Endothelial cell (in vitro differentiated cells): ENCODE results near the gene PLCB1. TPM values are rescaled to one million over a fixed set of nuclear protein-coding genes. Genes with fewer than 3 reads are reported as not detected.

ENCODE experiments used
- DNase-seq: peaks from one replicate; pipeline ENCODE4 v3.0.0; 2021; ENCODE audit warnings: low spot score
- H3K27ac Mint-ChIP-seq: one replicate; pipeline ENCODE4 v1.8.0; 2021; ENCODE audit warnings: mixed read lengths, inconsistent platforms; ENCODE audit not compliant: unreplicated experiment
- H3K27me3 Mint-ChIP-seq: one replicate; pipeline ENCODE4 v1.8.0; 2021; ENCODE audit warnings: mild to moderate bottlenecking, moderate library complexity, mixed read lengths, inconsistent platforms; ENCODE audit not compliant: unreplicated experiment
- H3K36me3 Mint-ChIP-seq: one replicate; pipeline ENCODE4 v1.8.0; 2021; ENCODE audit warnings: mild to moderate bottlenecking, low read depth, mixed read lengths, inconsistent platforms; ENCODE audit not compliant: unreplicated experiment
- H3K4me1 Mint-ChIP-seq: one replicate; pipeline ENCODE4 v1.8.0; 2021; ENCODE audit warnings: mild to moderate bottlenecking, mixed read lengths, inconsistent platforms; ENCODE audit not compliant: unreplicated experiment
- H3K4me3 Mint-ChIP-seq: one replicate; pipeline ENCODE4 v1.8.0; 2021; ENCODE audit warnings: mild to moderate bottlenecking, mixed read lengths, inconsistent platforms; ENCODE audit not compliant: unreplicated experiment
- H3K9me3 Mint-ChIP-seq: one replicate; pipeline ENCODE4 v1.8.0; 2021; ENCODE audit warnings: mixed read lengths, inconsistent platforms; ENCODE audit not compliant: unreplicated experiment
- CTCF ChIP-seq: fragments of 200-600 bp; sonication (generic); IDR thresholded peaks from one replicate; pipeline ENCODE4 v1.5.0; 2021; ENCODE audit warnings: antibody characterized with exemption; ENCODE audit not compliant: unreplicated experiment
- total RNA-seq: library from RNA; stranded (reverse); fragmentation: NEBNext Ultra II Directional; extraction: Animal tissue kit (Norgen Biotek cat#: 25700); gene quantifications from one replicate; pipeline ENCODE4 v1.2.1, GENCODE V29; 2021; ENCODE audit not compliant: unreplicated experiment

Gene PLCB1
- total RNA-seq, 1 donor from 2014 or later: 8.1 TPM

GRCh38 chr20:8505476-8506200 is 373.6 kb downstream of the PLCB1 start:
- H3K9me3 Mint-ChIP-seq: no peaks in the 10 kb centered on the region
- no peaks in the 10 kb centered on the region for H3K36me3 Mint-ChIP-seq
- H3K27me3 Mint-ChIP-seq: no peaks in the 10 kb centered on the region
- no peak for TF ChIP-seq CTCF
- H3K27ac Mint-ChIP-seq: no peak overlapping the region
- no peak for DNase-seq
- no peak overlapping the region for H3K4me3 Mint-ChIP-seq
- peaks cover 14% of the 10 kb centered on the region for H3K4me1 Mint-ChIP-seq

- no peak for TF ChIP-seq CTCF
- no peaks in the 10 kb centered on the region for H3K9me3 Mint-ChIP-seq
- H3K4me1 Mint-ChIP-seq: peaks cover 14% of the 10 kb centered on the region
- DNase-seq: no peak
- no peaks in the 10 kb centered on the region for H3K27me3 Mint-ChIP-seq
- no peaks in the 10 kb centered on the region for H3K36me3 Mint-ChIP-seq
- no peak overlapping the region for H3K4me3 Mint-ChIP-seq
- no peak overlapping the region for H3K27ac Mint-ChIP-seq
These were observed 375.2 kb downstream of the PLCB1 start for GRCh38 chr20:8507231-8507630.

- no peaks in the 10 kb centered on the region for H3K9me3 Mint-ChIP-seq
- peaks cover 5% of the 10 kb centered on the region for H3K4me1 Mint-ChIP-seq
- H3K4me3 Mint-ChIP-seq: no peak overlapping the region
- H3K36me3 Mint-ChIP-seq: no peaks in the 10 kb centered on the region
- no peak for DNase-seq
- H3K27me3 Mint-ChIP-seq: no peaks in the 10 kb centered on the region
- no peak for TF ChIP-seq CTCF
- no peak overlapping the region for H3K27ac Mint-ChIP-seq
These were observed 377.7 kb downstream of the PLCB1 start for GRCh38 chr20:8509809-8510208.

- H3K27me3 Mint-ChIP-seq: no peaks in the 10 kb centered on the region
- no peaks in the 10 kb centered on the region for H3K36me3 Mint-ChIP-seq
These were observed 378.7 kb downstream of the PLCB1 start for GRCh38 chr20:8510808-8511207.

More at GRCh38 chr20:8510808-8511207, 378.7 kb downstream of the PLCB1 start:
- no peak for DNase-seq
- no peak overlapping the region for H3K27ac Mint-ChIP-seq
- no peak for TF ChIP-seq CTCF
- peaks cover 2% of the 10 kb centered on the region for H3K4me1 Mint-ChIP-seq
- H3K9me3 Mint-ChIP-seq: no peaks in the 10 kb centered on the region
- no peak overlapping the region for H3K4me3 Mint-ChIP-seq
